ENCODE results near the gene DNAJB14.

The DNAJB14 gene

DNA sequence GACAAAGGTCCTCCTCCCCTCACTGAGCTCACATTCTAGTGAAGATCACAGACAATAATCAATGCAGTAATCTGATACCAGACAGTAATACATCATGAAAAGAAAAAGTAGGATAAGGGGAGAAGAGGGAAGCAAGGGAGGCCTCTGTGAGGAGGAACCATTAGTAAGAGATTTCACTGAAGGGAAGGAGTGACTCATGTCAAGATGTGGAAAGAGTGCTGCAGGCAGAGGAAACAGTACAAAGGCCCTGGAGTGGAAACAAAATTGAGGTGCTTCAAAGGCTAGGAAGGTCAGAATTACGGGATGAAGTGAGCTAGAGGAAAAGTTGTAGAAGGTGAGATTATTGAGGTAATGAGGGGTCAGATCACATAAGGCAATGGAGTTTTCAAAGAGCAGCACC is 90.3 kb downstream of the DNAJB14 start:
- H3K4me3 ChIP-seq (ENCODE audit: low read length in 2 of 2), result no peak overlapping the region
- no peaks in the 10 kb centered on the region for H3K36me3 ChIP-seq (ENCODE audit: control insufficient read depth in 2 of 2, insufficient read depth in 2 of 2, low read length in 2 of 2)
- peaks cover 0 to 4% of the 10 kb centered on the region in 2 donors for H3K4me1 ChIP-seq (ENCODE audit: control insufficient read depth in 2 of 2, insufficient read depth in 2 of 2, low read length in 2 of 2)
- no peaks in the 10 kb centered on the region for H3K27me3 ChIP-seq (ENCODE audit: control insufficient read depth in 2 of 2, insufficient read depth in 2 of 2, low read length in 2 of 2)
- H3K9ac ChIP-seq (ENCODE audit: low read depth in 1 of 2, low read length in 2 of 2), result no peak overlapping the region
- H3K9me3 ChIP-seq (ENCODE audit: control insufficient read depth in 2 of 2, low read length in 2 of 2), result no peaks in the 10 kb centered on the region
- peak overlapping the region in 1 of 2 donors; percentile 38 for H3K27ac ChIP-seq (ENCODE audit: low read depth in 2 of 2, low read length in 2 of 2)

DNA sequence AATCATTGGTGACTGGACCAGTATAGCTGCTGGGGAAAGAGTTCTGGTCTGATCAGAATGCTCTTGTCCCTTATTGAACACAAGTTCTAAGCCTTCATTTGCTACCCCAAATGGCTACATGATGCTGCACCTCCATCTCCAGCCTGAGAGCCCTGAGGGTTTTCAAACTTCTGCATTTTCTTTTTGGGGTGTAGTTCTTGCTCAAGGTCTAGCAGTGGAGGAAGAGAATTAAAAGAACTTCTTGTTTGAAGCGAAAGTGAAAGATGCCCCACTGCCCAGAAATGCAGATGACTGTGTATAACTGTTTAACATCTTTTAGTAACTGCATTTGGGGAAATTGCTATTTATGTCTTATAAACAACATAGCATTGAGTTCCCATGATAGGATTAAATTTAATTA is 90.7 kb downstream of the DNAJB14 start:
- H3K27me3 ChIP-seq (ENCODE audit: control insufficient read depth in 2 of 2, insufficient read depth in 2 of 2, low read length in 2 of 2), result no peaks in the 10 kb centered on the region
- H3K4me3 ChIP-seq (ENCODE audit: low read length in 2 of 2), result no peak overlapping the region
- no peak overlapping the region for H3K9ac ChIP-seq (ENCODE audit: low read depth in 1 of 2, low read length in 2 of 2)
- H3K36me3 ChIP-seq (ENCODE audit: control insufficient read depth in 2 of 2, insufficient read depth in 2 of 2, low read length in 2 of 2), result no peaks in the 10 kb centered on the region
- H3K4me1 ChIP-seq (ENCODE audit: control insufficient read depth in 2 of 2, insufficient read depth in 2 of 2, low read length in 2 of 2), result peaks cover 0 to 3% of the 10 kb centered on the region in 2 donors
- no peaks in the 10 kb centered on the region for H3K9me3 ChIP-seq (ENCODE audit: control insufficient read depth in 2 of 2, low read length in 2 of 2)
- H3K27ac ChIP-seq (ENCODE audit: low read depth in 2 of 2, low read length in 2 of 2), result no peak overlapping the region

DNA sequence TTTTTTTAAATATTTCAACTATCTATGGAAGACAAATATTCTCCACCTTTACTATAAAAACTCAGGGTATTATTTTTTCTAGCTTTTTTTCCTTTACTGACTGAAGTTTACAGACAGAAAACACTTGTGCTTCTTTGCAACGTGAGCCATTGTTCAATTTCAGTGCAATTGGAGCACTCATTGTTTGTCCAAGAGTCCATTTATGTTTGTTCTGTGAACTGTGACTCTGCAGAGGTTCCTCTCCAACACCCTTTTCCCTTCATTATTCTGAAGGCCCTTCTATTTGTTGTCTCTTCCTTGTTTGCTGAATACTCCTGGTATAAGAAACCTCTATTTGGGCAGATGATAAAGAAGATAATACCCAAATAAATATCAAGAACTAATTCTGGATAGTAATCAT is 92.4 kb downstream of the DNAJB14 start:
- H3K4me3 ChIP-seq (ENCODE audit: low read length in 2 of 2), result no peak overlapping the region
- H3K9me3 ChIP-seq (ENCODE audit: control insufficient read depth in 2 of 2, low read length in 2 of 2), result no peaks in the 10 kb centered on the region
- H3K4me1 ChIP-seq (ENCODE audit: control insufficient read depth in 2 of 2, insufficient read depth in 2 of 2, low read length in 2 of 2), result peaks cover 0 to 3% of the 10 kb centered on the region in 2 donors
- H3K36me3 ChIP-seq (ENCODE audit: control insufficient read depth in 2 of 2, insufficient read depth in 2 of 2, low read length in 2 of 2), result no peaks in the 10 kb centered on the region
- no peaks in the 10 kb centered on the region for H3K27me3 ChIP-seq (ENCODE audit: control insufficient read depth in 2 of 2, insufficient read depth in 2 of 2, low read length in 2 of 2)
- H3K27ac ChIP-seq (ENCODE audit: low read depth in 2 of 2, low read length in 2 of 2), result no peak overlapping the region
- H3K9ac ChIP-seq (ENCODE audit: low read depth in 1 of 2, low read length in 2 of 2), result no peak overlapping the region

DNA sequence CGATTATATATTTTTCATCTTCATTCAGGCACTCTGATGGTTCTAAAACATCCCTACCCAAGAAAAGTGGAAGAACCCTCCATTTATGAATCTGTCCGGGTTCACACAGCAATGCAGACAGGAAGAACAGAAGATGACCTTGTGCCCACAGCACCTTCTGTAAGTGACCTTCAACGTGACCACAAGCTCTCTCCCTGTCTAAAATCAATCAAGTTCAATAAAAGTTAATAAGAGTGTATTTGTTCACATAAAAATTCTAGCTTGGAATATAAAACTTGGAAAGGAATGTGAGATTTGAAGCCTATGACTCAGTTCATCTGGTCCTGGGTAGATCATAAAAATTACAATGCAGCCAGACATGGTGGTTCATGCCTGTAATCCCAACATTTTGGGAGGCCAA is 93.2 kb downstream of the DNAJB14 start:
- Histone ChIP-seq H3K36me3 (ENCODE audit: control insufficient read depth in 2 of 2, insufficient read depth in 2 of 2, low read length in 2 of 2) (no peaks in the 10 kb centered on the region), H3K9me3 (ENCODE audit: control insufficient read depth in 2 of 2, low read length in 2 of 2) (no peaks in the 10 kb centered on the region), H3K27ac (ENCODE audit: low read depth in 2 of 2, low read length in 2 of 2) (no peak overlapping the region), H3K4me1 (ENCODE audit: control insufficient read depth in 2 of 2, insufficient read depth in 2 of 2, low read length in 2 of 2) (peaks cover 0 to 3% of the 10 kb centered on the region in 2 donors), H3K4me3 (ENCODE audit: low read length in 2 of 2) (no peak overlapping the region), H3K27me3 (ENCODE audit: control insufficient read depth in 2 of 2, insufficient read depth in 2 of 2, low read length in 2 of 2) (no peaks in the 10 kb centered on the region), H3K9ac (ENCODE audit: low read depth in 1 of 2, low read length in 2 of 2) (no peak overlapping the region)

DNA sequence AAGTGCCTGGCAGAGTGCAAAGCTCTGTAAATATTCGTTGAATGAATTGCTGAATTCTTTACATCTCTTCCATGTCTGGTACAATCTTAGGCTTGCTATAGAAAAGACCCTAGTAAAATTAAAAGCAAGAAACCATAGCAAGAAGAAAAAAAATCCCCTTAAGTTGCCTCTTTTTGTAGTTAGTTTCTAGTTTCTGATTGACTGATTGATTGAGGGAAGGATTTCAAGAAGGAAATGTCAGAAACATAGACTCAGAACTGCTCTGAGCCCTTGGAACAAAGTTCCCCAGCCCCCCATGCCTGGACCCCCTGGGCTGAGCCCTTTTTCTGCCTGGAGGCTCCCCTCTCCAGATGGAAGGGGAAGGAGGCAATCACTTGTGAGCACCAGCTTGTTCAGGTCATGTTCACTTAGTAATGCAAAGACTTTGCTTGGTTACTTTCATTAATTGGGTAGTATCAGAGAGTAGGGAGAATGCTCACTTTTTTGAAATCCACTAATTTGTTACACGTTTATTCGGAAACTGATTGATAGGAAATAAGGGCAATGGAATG is 94.1 kb downstream of the DNAJB14 start:
- Histone ChIP-seq H3K9ac (ENCODE audit: low read depth in 1 of 2, low read length in 2 of 2) (no peak overlapping the region), H3K36me3 (ENCODE audit: control insufficient read depth in 2 of 2, insufficient read depth in 2 of 2, low read length in 2 of 2) (no peaks in the 10 kb centered on the region), H3K27me3 (ENCODE audit: control insufficient read depth in 2 of 2, insufficient read depth in 2 of 2, low read length in 2 of 2) (no peaks in the 10 kb centered on the region), H3K9me3 (ENCODE audit: control insufficient read depth in 2 of 2, low read length in 2 of 2) (no peaks in the 10 kb centered on the region), H3K27ac (ENCODE audit: low read depth in 2 of 2, low read length in 2 of 2) (no peak overlapping the region), H3K4me1 (ENCODE audit: control insufficient read depth in 2 of 2, insufficient read depth in 2 of 2, low read length in 2 of 2) (peaks cover 0 to 3% of the 10 kb centered on the region in 2 donors), H3K4me3 (ENCODE audit: low read length in 2 of 2) (no peak overlapping the region)

DNA sequence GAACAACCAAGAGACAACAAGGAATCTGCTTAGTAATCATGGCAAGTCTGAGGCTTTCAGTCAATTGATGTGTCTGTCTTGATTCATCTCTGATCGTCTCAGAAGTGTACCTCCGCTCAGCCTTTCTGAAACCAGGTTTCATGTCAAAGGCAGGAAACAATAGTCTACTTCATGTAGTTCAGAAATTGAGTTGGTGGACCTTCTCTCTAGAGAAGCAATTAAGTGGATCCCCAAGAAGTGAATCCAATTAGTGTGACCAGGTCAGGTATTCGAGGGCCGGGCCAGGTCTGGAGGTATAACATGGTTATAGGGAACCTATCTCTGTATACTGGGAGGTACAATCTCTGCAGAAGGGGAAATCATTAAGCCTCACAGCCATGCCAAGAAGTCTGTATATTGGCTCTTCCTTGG is 97.8 kb downstream of the DNAJB14 start:
- H3K4me1 ChIP-seq (ENCODE audit: control insufficient read depth in 2 of 2, insufficient read depth in 2 of 2, low read length in 2 of 2), result no peaks in the 10 kb centered on the region
- H3K27ac ChIP-seq (ENCODE audit: low read depth in 2 of 2, low read length in 2 of 2), result no peak overlapping the region

DNA sequence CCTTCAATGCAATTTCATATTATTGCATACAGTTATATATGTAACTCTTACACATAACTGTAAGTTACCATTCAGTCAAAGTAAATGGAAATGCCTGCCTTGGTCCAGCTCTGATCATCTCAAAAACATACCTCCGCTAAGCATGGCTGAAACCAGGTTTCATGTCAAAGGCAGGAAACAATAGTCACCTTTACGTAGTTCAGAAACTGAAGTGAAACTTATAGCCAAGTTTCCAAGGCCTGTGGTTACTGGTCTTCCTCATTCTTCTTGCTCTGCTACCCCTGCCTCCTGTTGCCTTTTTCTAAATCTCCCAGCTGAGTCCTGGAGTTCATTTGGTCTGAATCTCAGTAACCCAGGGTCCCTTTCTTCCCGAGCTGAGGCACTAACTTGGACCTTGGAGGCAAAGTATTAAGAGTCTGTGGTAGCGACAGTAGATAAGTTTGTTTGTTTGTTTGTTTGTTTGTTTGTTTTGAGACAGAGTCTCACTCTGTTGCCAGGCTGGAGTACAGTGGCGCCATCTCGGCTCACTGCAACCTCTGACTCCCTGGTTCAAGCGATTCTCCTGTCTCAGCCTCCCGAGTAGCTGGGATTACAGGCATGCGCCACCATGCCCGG is 98.9 kb downstream of the DNAJB14 start:
- H3K27ac ChIP-seq (ENCODE audit: low read depth in 2 of 2, low read length in 2 of 2), result no peak overlapping the region
- H3K4me1 ChIP-seq (ENCODE audit: control insufficient read depth in 2 of 2, insufficient read depth in 2 of 2, low read length in 2 of 2), result no peaks in the 10 kb centered on the region

More for the DNA sequence above, 97.8 kb downstream of the DNAJB14 start:
- Histone ChIP-seq H3K4me3 (ENCODE audit: low read length in 2 of 2) (no peak overlapping the region), H3K36me3 (ENCODE audit: control insufficient read depth in 2 of 2, insufficient read depth in 2 of 2, low read length in 2 of 2) (no peaks in the 10 kb centered on the region), H3K9ac (ENCODE audit: low read depth in 1 of 2, low read length in 2 of 2) (no peak overlapping the region), H3K27me3 (ENCODE audit: control insufficient read depth in 2 of 2, insufficient read depth in 2 of 2, low read length in 2 of 2) (no peaks in the 10 kb centered on the region), H3K9me3 (ENCODE audit: control insufficient read depth in 2 of 2, low read length in 2 of 2) (no peaks in the 10 kb centered on the region)

DNA sequence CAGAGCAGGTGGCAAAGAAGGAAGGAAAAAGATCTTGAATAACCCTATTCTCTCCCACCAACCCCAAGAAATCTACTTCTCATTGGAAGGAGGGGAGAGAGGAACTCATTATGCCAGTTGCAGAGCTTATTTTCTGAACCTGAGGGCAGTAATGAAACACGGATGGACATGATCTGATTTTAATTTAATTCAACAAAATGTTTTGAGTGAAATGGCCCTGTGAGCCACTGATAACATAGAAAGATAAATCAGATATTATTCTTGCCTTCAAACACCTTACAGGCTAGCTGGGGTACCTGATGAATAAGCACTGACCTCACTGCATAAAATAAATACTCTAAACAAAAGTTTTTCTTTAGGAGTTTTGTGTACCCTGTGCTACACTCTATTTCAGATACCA is 99.5 kb downstream of the DNAJB14 start:
- Histone ChIP-seq H3K4me3 (ENCODE audit: low read length in 2 of 2) (no peak overlapping the region), H3K9me3 (ENCODE audit: control insufficient read depth in 2 of 2, low read length in 2 of 2) (no peaks in the 10 kb centered on the region), H3K4me1 (ENCODE audit: control insufficient read depth in 2 of 2, insufficient read depth in 2 of 2, low read length in 2 of 2) (no peaks in the 10 kb centered on the region), H3K9ac (ENCODE audit: low read depth in 1 of 2, low read length in 2 of 2) (no peak overlapping the region), H3K27ac (ENCODE audit: low read depth in 2 of 2, low read length in 2 of 2) (no peak overlapping the region), H3K36me3 (ENCODE audit: control insufficient read depth in 2 of 2, insufficient read depth in 2 of 2, low read length in 2 of 2) (no peaks in the 10 kb centered on the region), H3K27me3 (ENCODE audit: control insufficient read depth in 2 of 2, insufficient read depth in 2 of 2, low read length in 2 of 2) (no peaks in the 10 kb centered on the region)

More for the DNA sequence above, 98.9 kb downstream of the DNAJB14 start:
- no peaks in the 10 kb centered on the region for H3K9me3 ChIP-seq (ENCODE audit: control insufficient read depth in 2 of 2, low read length in 2 of 2)
- no peaks in the 10 kb centered on the region for H3K36me3 ChIP-seq (ENCODE audit: control insufficient read depth in 2 of 2, insufficient read depth in 2 of 2, low read length in 2 of 2)
- no peak overlapping the region for H3K9ac ChIP-seq (ENCODE audit: low read depth in 1 of 2, low read length in 2 of 2)
- no peaks in the 10 kb centered on the region for H3K27me3 ChIP-seq (ENCODE audit: control insufficient read depth in 2 of 2, insufficient read depth in 2 of 2, low read length in 2 of 2)
- no peak overlapping the region for H3K4me3 ChIP-seq (ENCODE audit: low read length in 2 of 2)
